Subcutaneous adipose tissue (tissue), 4 donors: ENCODE data around the gene THAP8. TPM values are rescaled to one million over a fixed set of nuclear protein-coding genes. Genes with fewer than 3 reads are reported as not detected.

Experiments
- CTCF ChIP-seq: fragments of 450-650 bp; IDR thresholded peaks from one replicate; pipeline ENCODE4 v1.5.1; 2016; ENCODE audit warnings: low read depth, mild to moderate bottlenecking, control low read depth, antibody characterized with exemption, moderate library complexity
- total RNA-seq, 4 donors: library from RNA; depleted of rRNA; stranded (reverse); fragments of >200 nt; gene quantifications; one replicate each; pipeline ENCODE4 v1.1.0, GENCODE V29; 2016

The THAP8 gene
- total RNA-seq, 4 donors from 2014 or later: 2.9 to 10.5 (median 9.3) TPM

GRCh38 chr19:35987571-35987896, 66.6 kb downstream of the THAP8 start:
- no peak for TF ChIP-seq CTCF

GRCh38 chr19:35986664-35987570, 67.2 kb downstream of the THAP8 start:
- TF ChIP-seq CTCF: no peak

GRCh38 chr19:35986111-35986510, 68.0 kb downstream of the THAP8 start:
- TF ChIP-seq CTCF: no peak

Other genes with a start within 250 kb of the THAP8 start
- gene PRODH2, start 241.4 kb downstream of the THAP8 start, total RNA-seq: not detected
- gene NPHS1, start 201.8 kb downstream of the THAP8 start, total RNA-seq: not detected
- not detected for gene KIRREL2, start 197.4 kb downstream of the THAP8 start, total RNA-seq
- 1 to 10 TPM in 2 of 4 donors, not detected in 2; 1.2 to 1.3 TPM for gene APLP1, start 185.7 kb downstream of the THAP8 start, total RNA-seq
- 10 to 100 TPM in 3 of 4 donors, 1 to 10 TPM in 1; 6.8 to 23.3 (median 13.6) TPM for gene NFKBID, start 153.7 kb downstream of the THAP8 start, total RNA-seq
- gene HCST, start 151.8 kb downstream of the THAP8 start, total RNA-seq: 10 to 100 TPM in 1 of 4 donors, 1 to 10 TPM in 2, not detected in 1; 2.9 to 72.6 (median 4.7) TPM
- gene TYROBP, start 146.0 kb downstream of the THAP8 start, total RNA-seq: 1,000 to 10,000 TPM in 1 of 4 donors, 100 to 1,000 TPM in 2, 10 to 100 TPM in 1; 99.8 to 1,341 (median 209) TPM
- gene LRFN3, start 117.9 kb downstream of the THAP8 start, total RNA-seq: 1 to 10 TPM; 2.5 to 6.6 (median 4.3) TPM
- gene SDHAF1, start 59.1 kb downstream of the THAP8 start, total RNA-seq: 10 to 100 TPM in 3 of 4 donors, 1 to 10 TPM in 1; 8.6 to 59.9 (median 42.5) TPM
- gene SYNE4, start 45.5 kb downstream of the THAP8 start, total RNA-seq: 1 to 10 TPM in 1 of 4 donors, not detected in 3; 1.5 TPM
- gene ALKBH6, start 40.1 kb downstream of the THAP8 start, total RNA-seq: 10 to 100 TPM; 16.7 to 31.1 (median 18.6) TPM
- 10 to 100 TPM in 1 of 4 donors, 1 to 10 TPM in 3; 3.8 to 11.9 (median 8.4) TPM for gene CLIP3, start 21.4 kb downstream of the THAP8 start, total RNA-seq
- 1 to 10 TPM in 1 of 4 donors, under 1 TPM in 2, not detected in 1; 0.34 to 1.1 (median 0.44) TPM for gene WDR62, start 612 bp upstream of the THAP8 start, total RNA-seq
- not detected for gene OVOL3, start 56.9 kb upstream of the THAP8 start, total RNA-seq
- gene POLR2I, start 60.6 kb upstream of the THAP8 start, total RNA-seq: 10 to 100 TPM; 31.3 to 76.1 (median 35.5) TPM
- 100 to 1,000 TPM in 2 of 4 donors, 10 to 100 TPM in 2; 89.8 to 132 (median 111) TPM for gene TBCB, start 61.2 kb upstream of the THAP8 start, total RNA-seq
- gene CAPNS1, start 85.8 kb upstream of the THAP8 start, total RNA-seq: 100 to 1,000 TPM; 211 to 331 (median 247) TPM
- 100 to 1,000 TPM in 1 of 4 donors, 10 to 100 TPM in 3; 18.2 to 111 (median 72.9) TPM for gene COX7A1, start 98.2 kb upstream of the THAP8 start, total RNA-seq
- gene ZNF565, start 160.4 kb upstream of the THAP8 start, total RNA-seq: 1 to 10 TPM; 2.9 to 6.6 (median 5.1) TPM
- 10 to 100 TPM; 39.1 to 76.4 (median 69.2) TPM for gene ZNF146, start 160.8 kb upstream of the THAP8 start, total RNA-seq